ENCODE measurements around the gene THG1L.

DNA sequence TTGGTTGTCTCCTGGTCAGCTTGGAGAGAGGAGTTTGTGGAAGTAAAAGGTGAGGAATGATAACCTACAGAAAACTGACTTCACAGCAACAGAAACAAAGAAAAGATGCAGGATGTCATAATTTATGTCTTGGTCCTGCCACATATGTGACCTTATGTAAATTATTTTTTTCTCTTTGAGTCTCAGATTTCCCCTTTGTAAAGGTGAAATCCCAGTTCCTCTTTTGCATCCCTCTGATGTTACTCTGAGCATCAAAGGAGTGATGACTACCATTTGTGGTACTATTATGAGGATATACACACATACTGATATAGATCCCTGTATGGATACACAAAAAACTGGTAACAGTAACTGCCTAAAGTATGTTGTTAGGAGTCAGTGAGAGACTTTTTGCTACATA, 1.4 kb upstream of the THG1L start:
- TF ChIP-seq, protein P1, sequence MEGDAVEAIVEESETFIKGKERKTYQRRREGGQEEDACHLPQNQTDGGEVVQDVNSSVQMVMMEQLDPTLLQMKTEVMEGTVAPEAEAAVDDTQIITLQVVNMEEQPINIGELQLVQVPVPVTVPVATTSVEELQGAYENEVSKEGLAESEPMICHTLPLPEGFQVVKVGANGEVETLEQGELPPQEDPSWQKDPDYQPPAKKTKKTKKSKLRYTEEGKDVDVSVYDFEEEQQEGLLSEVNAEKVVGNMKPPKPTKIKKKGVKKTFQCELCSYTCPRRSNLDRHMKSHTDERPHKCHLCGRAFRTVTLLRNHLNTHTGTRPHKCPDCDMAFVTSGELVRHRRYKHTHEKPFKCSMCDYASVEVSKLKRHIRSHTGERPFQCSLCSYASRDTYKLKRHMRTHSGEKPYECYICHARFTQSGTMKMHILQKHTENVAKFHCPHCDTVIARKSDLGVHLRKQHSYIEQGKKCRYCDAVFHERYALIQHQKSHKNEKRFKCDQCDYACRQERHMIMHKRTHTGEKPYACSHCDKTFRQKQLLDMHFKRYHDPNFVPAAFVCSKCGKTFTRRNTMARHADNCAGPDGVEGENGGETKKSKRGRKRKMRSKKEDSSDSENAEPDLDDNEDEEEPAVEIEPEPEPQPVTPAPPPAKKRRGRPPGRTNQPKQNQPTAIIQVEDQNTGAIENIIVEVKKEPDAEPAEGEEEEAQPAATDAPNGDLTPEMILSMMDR (conservative IDR thresholded peaks at IDR 0.05; ENCODE audit: low read depth, low read length): no peak
- TF ChIP-seq EZH2 (IDR thresholded peaks at IDR 0.05; ENCODE audit: low read length, unreplicated experiment) (no peak), EZH2phosphoT487 (IDR thresholded peaks at IDR 0.05; ENCODE audit: borderline replicate concordance, low read length) (no peak)
